Neuronal stem cell (in vitro differentiated cells): ENCODE results near the gene RPS6KA5.

ENCODE experiments used
- DNase-seq: peaks from one replicate; pipeline ENCODE4 v3.0.0-alpha.2; 2013; ENCODE audit warnings: low spot score
- H2AFZ ChIP-seq: one replicate; pipeline ENCODE4 v1.6.1; 2013; ENCODE audit warnings: mild to moderate bottlenecking, low read length, inconsistent platforms
- H2AK5ac ChIP-seq: 2 replicates; pipeline ENCODE4 v1.6.1; 2013; ENCODE audit warnings: low read depth, mild to moderate bottlenecking, inconsistent platforms, low read length, moderate library complexity, mixed read lengths
- H2BK120ac ChIP-seq: 2 replicates; pipeline ENCODE4 v1.6.1; 2013; ENCODE audit warnings: low read depth, mild to moderate bottlenecking, inconsistent platforms, low read length, moderate library complexity, mixed read lengths
- H2BK12ac ChIP-seq: one replicate; pipeline ENCODE4 v1.6.1; 2013; ENCODE audit warnings: low read length, inconsistent platforms
- H2BK15ac ChIP-seq: 2 replicates; pipeline ENCODE4 v1.6.1; 2013; ENCODE audit warnings: mild to moderate bottlenecking, low read length, inconsistent platforms, mixed read lengths
- H2BK5ac ChIP-seq: one replicate; pipeline ENCODE4 v1.6.1; 2013; ENCODE audit warnings: inconsistent platforms, mild to moderate bottlenecking, low read length, moderate library complexity
- H3K14ac ChIP-seq: one replicate; pipeline ENCODE4 v1.6.1; 2013; ENCODE audit warnings: low read length, inconsistent platforms
- H3K18ac ChIP-seq: 2 replicates; pipeline ENCODE4 v1.6.1; 2013; ENCODE audit warnings: low read length, inconsistent platforms
- H3K23ac ChIP-seq: 2 replicates; pipeline ENCODE4 v1.6.1; 2013; ENCODE audit warnings: low read depth, mild to moderate bottlenecking, mixed read lengths, low read length, inconsistent platforms; ENCODE audit not compliant: poor library complexity
- H3K27ac ChIP-seq: replicated peaks from 3 replicates; pipeline ENCODE4 v1.5.1; 2013; ENCODE audit warnings: low read length, inconsistent platforms
- H3K27me3 ChIP-seq, 3 experiments: 2 replicates each; pipeline ENCODE4 v1.6.1; 2013; ENCODE audit warnings: low read length in 3 of 3, mild to moderate bottlenecking in 2 of 3, inconsistent platforms in 1 of 3, low read depth in 1 of 3, mixed read lengths in 1 of 3, moderate library complexity in 1 of 3; ENCODE audit not compliant: control insufficient read depth in 3 of 3, insufficient read depth in 3 of 3
- H3K36me3 ChIP-seq, 2 donors: replicated peaks in 1 of 2; 2 replicates each; pipeline ENCODE4 v1.6.1; 2013; ENCODE audit warnings: low read length in 2 of 2; ENCODE audit not compliant: control insufficient read depth in 2 of 2, insufficient read depth in 2 of 2
- H3K4ac ChIP-seq: 2 replicates; pipeline ENCODE4 v1.6.1; 2013; ENCODE audit warnings: inconsistent platforms, mild to moderate bottlenecking, low read length, moderate library complexity
- H3K4me1 ChIP-seq, 2 donors: 1 replicate in 1 of 2; 2 replicates in 1 of 2; pipeline ENCODE4 v1.6.1; 2013; ENCODE audit warnings: low read length in 2 of 2, low read depth in 1 of 2; ENCODE audit not compliant: control insufficient read depth in 2 of 2, insufficient read depth in 1 of 2
- H3K4me2 ChIP-seq: one replicate; pipeline ENCODE4 v1.6.1; 2013; ENCODE audit warnings: mild to moderate bottlenecking, low read length, inconsistent platforms; ENCODE audit not compliant: insufficient read depth, poor library complexity, severe bottlenecking
- H3K4me3 ChIP-seq, 2 donors: 2 replicates each; pipeline ENCODE4 v1.5.1; 2013; ENCODE audit warnings: low read length in 2 of 2, mild to moderate bottlenecking in 2 of 2, inconsistent platforms in 1 of 2, moderate library complexity in 1 of 2
- H3K79me1 ChIP-seq: one replicate; pipeline ENCODE4 v1.6.1; 2013; ENCODE audit warnings: low read depth, mild to moderate bottlenecking, inconsistent platforms, low read length, moderate library complexity
- H3K9ac ChIP-seq: one replicate; pipeline ENCODE4 v1.6.1; 2013; ENCODE audit warnings: mild to moderate bottlenecking, low read depth, low read length, inconsistent platforms; ENCODE audit not compliant: poor library complexity
- H3K9me3 ChIP-seq, 2 donors: replicated peaks in 1 of 2; 2 replicates each; pipeline versions ENCODE3 to v1.6.1; 2013; ENCODE audit warnings: low read length in 2 of 2, mild to moderate bottlenecking in 2 of 2, inconsistent platforms in 1 of 2, low read depth in 1 of 2, mixed read lengths in 1 of 2, moderate library complexity in 1 of 2; ENCODE audit not compliant: control insufficient read depth in 2 of 2, insufficient read depth in 1 of 2
- H4K8ac ChIP-seq: one replicate; pipeline ENCODE4 v1.6.1; 2013; ENCODE audit warnings: low read depth, mild to moderate bottlenecking, inconsistent platforms, low read length, moderate library complexity
- H4K91ac ChIP-seq: one replicate; pipeline ENCODE4 v1.6.1; 2013; ENCODE audit warnings: low read length, low read depth, mild to moderate bottlenecking, inconsistent platforms; ENCODE audit not compliant: poor library complexity
- WGBS, 2 donors: extraction: QIAGEN DNeasy Blood & Tissue Kit; methylation state at CpG; one replicate each; pipeline ENCODE4 v1.1.7; 2013; ENCODE audit warnings: missing lambda C conversion rate in 2 of 2, mixed read lengths in 1 of 2; ENCODE audit not compliant: insufficient read length in 2 of 2, insufficient replicate concordance in 1 of 2; ENCODE audit errors: extremely low coverage in 2 of 2; 5-methylcytosine and 5-hydroxymethylcytosine counted together

Gene RPS6KA5

GRCh38 chr14:90970167-90970600, 90.3 kb downstream of the RPS6KA5 start:
- no peak overlapping the region for H2BK15ac ChIP-seq
- peaks cover 2 to 7% of the 10 kb centered on the region in 2 donors for H3K9me3 ChIP-seq
- no peaks in the 10 kb centered on the region for H3K27me3 ChIP-seq
- H3K36me3 ChIP-seq, result no peaks in the 10 kb centered on the region
- H3K14ac ChIP-seq, result no peak overlapping the region
- H4K8ac ChIP-seq, result no peak overlapping the region
- no peaks in the 10 kb centered on the region for H3K4me1 ChIP-seq
- H2AK5ac ChIP-seq, result no peak overlapping the region
- no peak overlapping the region for H4K91ac ChIP-seq
- no peak overlapping the region for H3K23ac ChIP-seq
- no peak overlapping the region for H2BK12ac ChIP-seq
- no peak overlapping the region for H3K4me3 ChIP-seq
- H3K4ac ChIP-seq, result no peak overlapping the region
- no peak overlapping the region for H2BK5ac ChIP-seq
- H3K27ac ChIP-seq, result no peak overlapping the region
- H3K4me2 ChIP-seq, result no peak overlapping the region
- no peak for DNase-seq
- no peak overlapping the region for H3K9ac ChIP-seq
- WGBS, 2 donors, result no CpG with 5 or more reads among the region's 1 CpG
- H3K18ac ChIP-seq, result no peak overlapping the region
- no peak overlapping the region for H2BK120ac ChIP-seq
- no peak overlapping the region for H2AFZ ChIP-seq
- H3K79me1 ChIP-seq, result no peaks in the 10 kb centered on the region

- no peak for DNase-seq
Measured at GRCh38 chr14:90969531-90970166, 90.8 kb downstream of the RPS6KA5 start.

GRCh38 chr14:90968025-90968424, 92.4 kb downstream of the RPS6KA5 start:
- WGBS, 2 donors, result no CpG with 5 or more reads among the region's 2 CpGs
- H2BK120ac ChIP-seq, result no peak overlapping the region
- H3K4ac ChIP-seq, result no peak overlapping the region
- H4K91ac ChIP-seq, result no peak overlapping the region
- H3K14ac ChIP-seq, result no peak overlapping the region
- H3K4me2 ChIP-seq, result no peak overlapping the region
- no peak overlapping the region for H3K23ac ChIP-seq
- no peak overlapping the region for H2BK15ac ChIP-seq
- H2BK12ac ChIP-seq, result no peak overlapping the region
- no peak overlapping the region for H2AK5ac ChIP-seq
- no peak for DNase-seq
- no peak overlapping the region for H2BK5ac ChIP-seq
- H3K9me3 ChIP-seq, result peaks cover 2 to 7% of the 10 kb centered on the region in 2 donors
- no peak overlapping the region for H3K9ac ChIP-seq
- H3K27me3 ChIP-seq, result no peaks in the 10 kb centered on the region
- H4K8ac ChIP-seq, result no peak overlapping the region
- no peaks in the 10 kb centered on the region for H3K4me1 ChIP-seq
- H3K4me3 ChIP-seq, result no peak overlapping the region
- no peaks in the 10 kb centered on the region for H3K36me3 ChIP-seq
- H2AFZ ChIP-seq, result no peak overlapping the region
- no peak overlapping the region for H3K27ac ChIP-seq
- H3K79me1 ChIP-seq, result no peaks in the 10 kb centered on the region
- H3K18ac ChIP-seq, result no peak overlapping the region

More at GRCh38 chr14:90969531-90970166, 90.8 kb downstream of the RPS6KA5 start:
- H3K4me3 ChIP-seq, result no peak overlapping the region
- no peak overlapping the region for H3K27ac ChIP-seq
- no peak overlapping the region for H3K4ac ChIP-seq
- WGBS, 2 donors, result no CpG with 5 or more reads among the region's 3 CpGs
- H3K4me1 ChIP-seq, result no peaks in the 10 kb centered on the region
- H2BK5ac ChIP-seq, result no peak overlapping the region
- no peak overlapping the region for H2BK12ac ChIP-seq
- no peaks in the 10 kb centered on the region for H3K27me3 ChIP-seq
- H3K9me3 ChIP-seq, result peaks cover 2 to 7% of the 10 kb centered on the region in 2 donors
- H2AK5ac ChIP-seq, result no peak overlapping the region
- H2BK120ac ChIP-seq, result no peak overlapping the region
- no peaks in the 10 kb centered on the region for H3K79me1 ChIP-seq
- no peak overlapping the region for H2AFZ ChIP-seq
- H3K4me2 ChIP-seq, result no peak overlapping the region
- no peaks in the 10 kb centered on the region for H3K36me3 ChIP-seq
- H2BK15ac ChIP-seq, result no peak overlapping the region
- no peak overlapping the region for H3K14ac ChIP-seq
- no peak overlapping the region for H3K23ac ChIP-seq
- no peak overlapping the region for H3K18ac ChIP-seq
- H3K9ac ChIP-seq, result no peak overlapping the region
- no peak overlapping the region for H4K91ac ChIP-seq
- H4K8ac ChIP-seq, result no peak overlapping the region

- peaks cover 2 to 7% of the 10 kb centered on the region in 2 donors for H3K9me3 ChIP-seq
- no peak overlapping the region for H2BK5ac ChIP-seq
- H2AFZ ChIP-seq, result no peak overlapping the region
- no peaks in the 10 kb centered on the region for H3K79me1 ChIP-seq
- H2BK120ac ChIP-seq, result no peak overlapping the region
- H3K4ac ChIP-seq, result no peak overlapping the region
- H2AK5ac ChIP-seq, result no peak overlapping the region
- no peak overlapping the region for H3K4me3 ChIP-seq
- no peak overlapping the region for H2BK12ac ChIP-seq
- no peak overlapping the region for H4K91ac ChIP-seq
- no peak overlapping the region for H3K18ac ChIP-seq
- no peaks in the 10 kb centered on the region for H3K27me3 ChIP-seq
- no peaks in the 10 kb centered on the region for H3K4me1 ChIP-seq
- H3K27ac ChIP-seq, result no peak overlapping the region
- no peaks in the 10 kb centered on the region for H3K36me3 ChIP-seq
- no peak overlapping the region for H3K14ac ChIP-seq
- no peak overlapping the region for H2BK15ac ChIP-seq
- DNase-seq, result no peak
- H4K8ac ChIP-seq, result no peak overlapping the region
- no CpG with 5 or more reads among the region's 3 CpGs for WGBS, 2 donors
- H3K23ac ChIP-seq, result no peak overlapping the region
- H3K4me2 ChIP-seq, result no peak overlapping the region
- no peak overlapping the region for H3K9ac ChIP-seq
Measured at GRCh38 chr14:90966493-90966892, 93.9 kb downstream of the RPS6KA5 start.
